GM13976 (cell line): ENCODE results near the gene RARB.

ENCODE experiments used
- DNase-seq: peaks from one replicate; pipeline ENCODE4 v3.0.0; 2012; ENCODE audit warnings: low spot score
- in situ Hi-C: fragments of 300-500 bp; cut with MboI; formaldehyde crosslinking; loops from one replicate; pipeline ENCODE4 v1.12.0; 2022; ENCODE audit warnings: low sequenced_read_pairs, mixed read lengths, inconsistent platforms; ENCODE audit not compliant: unreplicated experiment
- TF ChIP-seq, protein P1 (sequence below): IDR thresholded peaks from 2 replicates; pipeline ENCODE4 v1.5.1; 2012; ENCODE audit warnings: borderline replicate concordance, mild to moderate bottlenecking; ENCODE audit not compliant: insufficient read depth; ENCODE audit errors: extremely low read depth, missing control alignments, control extremely low read depth

Gene RARB

DNA sequence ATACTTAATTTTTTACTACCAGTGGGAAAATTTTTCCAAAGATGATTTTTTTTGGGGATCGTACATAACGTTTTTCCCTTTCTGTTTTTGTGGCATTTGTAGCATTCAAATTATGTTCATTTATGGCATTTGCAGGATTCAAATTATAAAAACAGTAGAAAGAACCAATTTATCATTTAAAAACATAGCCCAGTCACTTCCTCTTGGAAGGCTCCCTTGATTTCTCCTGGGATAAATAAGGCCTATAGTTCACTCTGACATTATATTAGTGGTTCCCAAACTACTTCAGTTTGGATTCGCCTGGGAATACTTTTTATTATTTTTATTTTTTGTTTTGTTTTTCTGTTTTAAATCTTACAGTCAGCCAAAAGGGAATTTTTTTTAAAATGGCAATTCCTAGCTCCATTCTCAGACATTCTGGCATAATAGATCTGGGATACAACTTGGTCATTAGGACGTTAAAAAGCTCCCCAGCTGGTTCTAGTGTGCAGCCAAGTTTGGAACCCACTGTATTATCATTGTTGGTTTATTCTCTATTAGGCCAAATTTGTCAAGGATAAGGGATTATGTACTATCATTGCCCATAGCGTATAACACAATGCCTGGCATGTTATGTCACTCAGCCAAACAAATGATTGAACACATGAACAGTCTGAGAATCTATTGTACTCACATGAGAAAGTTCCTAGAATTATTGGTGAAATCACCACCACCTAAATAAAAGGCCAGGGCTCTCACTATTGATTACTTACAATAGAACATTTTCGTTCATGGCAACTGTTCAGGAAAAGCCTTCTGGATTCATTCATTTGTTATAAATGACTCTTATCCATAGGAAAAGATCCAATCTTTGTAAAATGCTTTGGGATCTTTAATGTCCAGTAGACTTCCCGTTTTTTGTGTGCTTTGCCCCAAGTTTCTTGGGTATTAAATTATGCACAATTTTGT, 28.9 kb downstream of the RARB start:
- TF ChIP-seq, protein P1, sequence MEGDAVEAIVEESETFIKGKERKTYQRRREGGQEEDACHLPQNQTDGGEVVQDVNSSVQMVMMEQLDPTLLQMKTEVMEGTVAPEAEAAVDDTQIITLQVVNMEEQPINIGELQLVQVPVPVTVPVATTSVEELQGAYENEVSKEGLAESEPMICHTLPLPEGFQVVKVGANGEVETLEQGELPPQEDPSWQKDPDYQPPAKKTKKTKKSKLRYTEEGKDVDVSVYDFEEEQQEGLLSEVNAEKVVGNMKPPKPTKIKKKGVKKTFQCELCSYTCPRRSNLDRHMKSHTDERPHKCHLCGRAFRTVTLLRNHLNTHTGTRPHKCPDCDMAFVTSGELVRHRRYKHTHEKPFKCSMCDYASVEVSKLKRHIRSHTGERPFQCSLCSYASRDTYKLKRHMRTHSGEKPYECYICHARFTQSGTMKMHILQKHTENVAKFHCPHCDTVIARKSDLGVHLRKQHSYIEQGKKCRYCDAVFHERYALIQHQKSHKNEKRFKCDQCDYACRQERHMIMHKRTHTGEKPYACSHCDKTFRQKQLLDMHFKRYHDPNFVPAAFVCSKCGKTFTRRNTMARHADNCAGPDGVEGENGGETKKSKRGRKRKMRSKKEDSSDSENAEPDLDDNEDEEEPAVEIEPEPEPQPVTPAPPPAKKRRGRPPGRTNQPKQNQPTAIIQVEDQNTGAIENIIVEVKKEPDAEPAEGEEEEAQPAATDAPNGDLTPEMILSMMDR, result no peak
- in situ Hi-C loops, result no loop called here
- DNase-seq, result no peak

DNA sequence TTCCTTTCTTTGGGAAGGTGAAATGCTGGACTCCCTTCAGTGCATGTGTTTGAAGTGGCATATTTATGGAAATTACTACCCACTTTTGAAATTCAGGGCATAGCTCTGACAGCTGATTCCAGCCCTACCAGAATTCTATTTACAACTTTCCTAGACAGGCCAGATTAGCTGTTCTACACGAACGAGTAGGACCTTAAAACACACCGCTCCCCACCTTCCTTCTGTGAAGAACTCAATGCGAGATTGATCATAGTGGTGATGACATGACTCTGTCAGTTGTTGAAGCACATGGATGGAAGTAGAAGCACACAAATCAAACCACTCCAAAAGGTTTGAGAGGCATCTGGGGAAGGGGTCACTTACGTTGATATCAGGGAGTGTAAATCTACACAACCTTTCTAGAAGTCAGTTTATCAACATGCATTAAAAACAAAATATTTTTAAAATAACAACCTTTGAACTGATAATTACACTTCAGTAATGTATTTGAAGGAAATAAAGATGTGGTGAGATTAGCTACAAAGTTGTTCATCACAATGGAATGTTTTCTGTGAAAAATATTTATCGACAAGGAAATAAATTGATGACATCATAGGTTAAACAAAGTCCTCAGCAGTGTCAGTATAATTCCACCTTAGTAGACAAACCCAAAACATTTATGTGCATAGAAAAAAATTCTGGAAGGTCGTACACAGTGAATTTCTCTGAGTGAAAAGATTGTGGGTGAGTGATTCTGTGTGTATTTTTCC, 29.8 kb downstream of the RARB start:
- no peak for DNase-seq
- TF ChIP-seq, protein P1, result no peak
- in situ Hi-C loops, result no loop called here

DNA sequence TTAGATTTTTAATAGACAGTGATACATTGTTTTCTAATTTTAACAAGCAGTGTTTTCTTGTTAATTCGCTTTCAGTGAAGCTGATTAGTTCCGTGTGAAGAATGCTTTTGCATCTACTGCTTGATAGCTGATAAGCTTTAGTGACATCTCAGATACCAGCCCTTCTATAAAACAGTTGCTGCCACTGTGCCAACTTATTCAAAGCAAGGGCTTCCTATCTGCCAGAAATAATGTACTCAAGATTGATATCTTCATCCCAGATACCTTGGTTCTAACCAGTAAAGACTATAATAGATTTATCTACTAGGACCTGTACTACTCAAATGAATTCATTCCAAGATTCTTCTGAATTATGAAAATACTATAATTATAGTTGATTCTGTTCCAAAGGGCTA, 30.4 kb downstream of the RARB start:
- TF ChIP-seq, protein P1, result no peak
- in situ Hi-C loops, result no loop called here
- no peak for DNase-seq

DNA sequence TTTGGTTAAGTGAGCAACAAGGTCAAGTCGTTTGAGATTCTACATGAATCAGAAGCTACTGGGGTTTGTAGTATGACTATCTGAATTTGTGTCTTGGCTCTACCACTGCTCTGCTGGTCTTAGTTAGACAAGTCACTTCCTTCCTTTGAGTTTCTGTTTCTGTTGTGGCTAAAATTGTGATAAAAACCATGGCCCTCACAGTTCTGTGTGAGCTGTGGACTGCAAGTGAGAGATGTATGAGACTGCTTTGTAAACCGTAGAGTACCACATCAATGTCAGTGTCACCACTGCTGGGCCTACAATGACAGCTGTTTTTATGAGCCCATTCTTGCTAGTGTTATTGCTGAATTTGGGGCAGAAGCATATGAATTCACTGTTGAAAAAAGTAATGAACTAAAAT, 32.7 kb downstream of the RARB start:
- TF ChIP-seq, protein P1, result no peak
- DNase-seq, result peak; percentile 48
- in situ Hi-C loops, result no loop called here

DNA sequence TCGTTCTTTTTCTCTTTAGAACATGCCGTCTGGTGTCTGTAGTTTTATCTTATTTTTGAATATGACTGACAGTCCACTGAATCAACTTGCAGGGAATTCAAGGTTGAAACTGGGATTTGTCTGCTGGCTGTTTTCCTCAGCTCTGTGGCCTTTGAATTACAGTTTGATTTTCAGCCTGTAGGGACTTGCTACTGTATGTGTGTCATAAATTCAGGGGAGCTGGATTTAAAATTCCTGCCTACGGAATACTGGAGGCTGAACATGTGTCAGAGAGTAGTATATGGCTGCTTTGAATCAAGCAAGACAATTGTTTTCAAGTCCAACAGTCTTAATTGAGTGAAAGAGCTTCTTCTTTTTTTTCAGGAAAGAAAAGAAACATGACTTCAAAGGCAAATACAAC, 33.9 kb downstream of the RARB start:
- DNase-seq, result no peak
- TF ChIP-seq, protein P1, result no peak
- in situ Hi-C loops, result no loop called here

DNA sequence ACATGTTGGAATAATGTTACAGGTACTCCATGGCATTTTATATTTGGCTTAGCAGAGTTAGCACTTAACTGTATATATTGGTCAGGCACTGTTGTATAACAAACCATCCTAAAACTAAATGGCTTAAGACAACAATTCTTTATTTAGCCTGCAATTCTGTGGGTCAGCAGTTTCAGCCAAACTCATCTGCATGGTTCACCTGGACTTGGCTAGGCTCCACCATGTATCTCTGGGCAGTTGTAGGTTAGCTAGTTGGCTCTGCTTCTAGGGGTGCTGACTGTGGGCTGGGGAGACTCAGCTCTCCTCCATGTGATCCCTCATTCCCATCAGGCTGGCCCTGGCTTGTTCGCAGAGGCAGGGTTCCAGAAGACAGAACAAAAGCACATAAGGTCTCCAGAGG, 34.4 kb downstream of the RARB start:
- TF ChIP-seq, protein P1, result no peak
- no peak for DNase-seq
- in situ Hi-C loops, result no loop called here
